ENCODE measurements around the gene SDHC. TPM values are rescaled to one million over a fixed set of nuclear protein-coding genes. Genes with fewer than 3 reads are reported as not detected.

SDHC gene
- total and polyA plus RNA-seq, 2 of the 13 experiments (the other 11 are each of a cell fraction or from before 2014, with no cell fraction given) = 27.1 to 229 TPM

- POLR2A ChIA-PET = no interaction called here
- no peak for FAIRE-seq
- no peak overlapping the region for H3K9ac ChIP-seq (ENCODE audit: insufficient read depth, low read depth, low read length)
- no peaks in the 10 kb centered on the region for H4K20me1 ChIP-seq (ENCODE audit: insufficient read depth, low read length)
- H2AFZ ChIP-seq (ENCODE audit: low read length) = no peak overlapping the region
- no peak for ATAC-seq
- in situ Hi-C loops (cut with HindIII; ENCODE audit: extremely low pct_ligation_motif_present, low pct_unique_long_range_greater_than_20kb) = no loop called here
- no peak for DNase-seq (ENCODE audit: low spot score)
- peaks cover 5% of the 10 kb centered on the region for H3K79me2 ChIP-seq (ENCODE audit: insufficient read depth, low read length)
- H3K36me3 ChIP-seq (replicated peaks in 1 of 2; ENCODE audit: control insufficient read depth in 1 of 2, insufficient read depth in 2 of 2, low read length in 2 of 2) = peaks cover 6 to 27% of the 10 kb centered on the region in 2 experiments
- no peak overlapping the region for H3K27ac ChIP-seq (ENCODE audit: extremely low read length, insufficient read depth, low read length)
- CTCF ChIA-PET (ENCODE audit: low intra/inter-chr PET ratio, low total read pairs) = no interaction called here
- no peak overlapping the region for H3K4me2 ChIP-seq (ENCODE audit: low read depth, low read length)
- intact Hi-C loops (cut with micrococcal nuclease; ENCODE audit: unreplicated experiment) = no loop called here
- H3K9me3 ChIP-seq (ENCODE audit: low read length) = no peaks in the 10 kb centered on the region
- 97% methylated on average over 4 of the region's 4 CpGs for WGBS (ENCODE audit: low lambda C conversion rate)
- BruUV-seq (replicated peaks) = no TSS peak
- no peaks in the 10 kb centered on the region for H3K27me3 ChIP-seq (ENCODE audit: control insufficient read depth in 1 of 2, insufficient read depth in 2 of 2, low read length in 2 of 2)
- no peak overlapping the region for H3K4me3 ChIP-seq (replicated peaks in 1 of 3; ENCODE audit: insufficient read depth in 1 of 3, low read depth in 2 of 3, low read length in 3 of 3)
- peaks cover 11% of the 10 kb centered on the region for H3K4me1 ChIP-seq (ENCODE audit: insufficient read depth, low read length)
- TF ChIP-seq SKIL (CRISPR knock-in tag; IDR thresholded peaks at IDR 0.05; ENCODE audit: borderline replicate concordance) (no peak), ATRX (CRISPR knock-in tag; IDR thresholded peaks at IDR 0.05; ENCODE audit: borderline replicate concordance) (no peak), RNF2 (conservative IDR thresholded peaks at IDR 0.05; ENCODE audit: low read depth) (no peak), ZNF766 (CRISPR knock-in tag; IDR thresholded peaks at IDR 0.05; ENCODE audit: borderline replicate concordance) (no peak), GABPA (IDR thresholded peaks at IDR 0.05; ENCODE audit: low read depth, low read length) (no peak), GABPA (CRISPR knock-in tag; IDR thresholded peaks at IDR 0.05; ENCODE audit: low read depth) (no peak), PHF8 (CRISPR knock-in tag; IDR thresholded peaks at IDR 0.05) (no peak), MIER2 (CRISPR knock-in tag; IDR thresholded peaks at IDR 0.05) (no peak), PAWR (CRISPR knock-in tag; IDR thresholded peaks at IDR 0.05; ENCODE audit: borderline replicate concordance) (no peak), ZNF383 (CRISPR knock-in tag; IDR thresholded peaks at IDR 0.05; ENCODE audit: borderline replicate concordance) (no peak), ZFY (CRISPR knock-in tag; IDR thresholded peaks at IDR 0.05) (no peak), ATF6 (CRISPR knock-in tag; conservative IDR thresholded peaks at IDR 0.05) (no peak), SP1 (IDR thresholded peaks at IDR 0.05) (no peak), SP1 (CRISPR knock-in tag; IDR thresholded peaks at IDR 0.05) (no peak)
Measured at GRCh38 chr1:161324020-161324419, 9.8 kb downstream of the SDHC start.
